ENCODE measurements around the gene CPXM2. TPM values are rescaled to one million over a fixed set of nuclear protein-coding genes. Genes with fewer than 3 reads are reported as not detected.

CPXM2 gene
- total RNA-seq, 1 experiment from 2014 or later: 0.12 TPM

DNA sequence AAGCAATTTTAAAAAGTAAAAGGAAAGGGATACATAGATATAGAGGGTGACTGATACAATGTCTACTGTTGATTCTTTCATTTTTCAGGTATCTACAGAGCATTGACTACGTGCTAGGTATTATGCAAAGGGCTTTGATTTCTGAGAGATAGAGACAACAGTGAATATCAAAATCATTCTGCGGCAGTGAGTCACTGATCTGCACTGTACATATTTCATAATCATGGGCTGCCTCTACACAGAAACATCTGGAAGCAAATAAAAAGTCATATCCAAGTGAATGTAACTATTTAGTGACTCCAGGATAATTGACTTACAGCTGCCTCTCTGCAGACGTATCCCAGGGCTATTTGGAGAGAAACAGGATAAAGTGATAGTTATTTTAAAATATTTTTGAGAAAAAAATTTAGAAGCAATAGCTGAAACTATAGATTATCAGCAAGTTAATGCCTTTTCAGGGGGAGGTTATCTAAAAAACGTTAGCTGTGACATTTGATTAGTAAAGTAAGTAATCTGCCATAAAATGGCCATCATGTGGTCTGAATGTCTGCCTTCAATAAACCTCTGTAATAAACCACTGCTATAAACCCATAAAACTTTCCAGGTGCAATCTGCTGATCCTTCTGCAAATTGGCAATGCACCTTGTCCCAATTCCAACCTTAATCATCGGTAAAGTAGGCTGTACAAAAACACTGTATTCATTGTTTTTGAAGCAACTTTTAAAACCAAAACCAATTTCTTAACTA is 43.7 kb downstream of the CPXM2 start:
- no TSS peak for BruUV-seq (replicated peaks)
- ChIA-PET POLR2A (no interaction called here), RAD21 (ENCODE audit: low non-redundant PET in 1 of 2, low total read pairs in 2 of 2, uncharacterized antibody in 2 of 2, unreplicated experiment in 2 of 2) (no interaction called here), CTCF (interaction anchor here (1.6 kb wide), 1 partner anchor 18 kb away, joined by 3 read pairs; no protein-coding TSS in a partner anchor)
- Histone ChIP-seq H4K20me1 (ENCODE audit: insufficient read depth) (no peaks in the 10 kb centered on the region), H3K79me2 (ENCODE audit: insufficient read depth, low read length) (no peaks in the 10 kb centered on the region), H3K27ac (ENCODE audit: low read depth, low read length) (no peak overlapping the region), H3K9ac (ENCODE audit: low read length) (no peak overlapping the region), H3K36me3 (ENCODE audit: control insufficient read depth in 1 of 2, insufficient read depth in 2 of 2, low read length in 2 of 2) (no peaks in the 10 kb centered on the region), H3K9me3 (ENCODE audit: control insufficient read depth in 1 of 2, insufficient read depth in 1 of 2, low read depth in 1 of 2, low read length in 2 of 2) (no peaks in the 10 kb centered on the region), H3K27me3 (ENCODE audit: insufficient read depth, low read length) (peaks cover 80% of the 10 kb centered on the region), H2AFZ (ENCODE audit: low read depth, low read length, poor library complexity, severe bottlenecking) (no peak overlapping the region), H3K4me2 (ENCODE audit: low read length) (no peak overlapping the region), H3K4me3 (replicated peaks in 1 of 2; ENCODE audit: low read depth in 1 of 2, low read length in 2 of 2) (no peak overlapping the region), H3K4me1 (ENCODE audit: control insufficient read depth in 1 of 2, insufficient read depth in 2 of 2, low read length in 2 of 2) (0 out of 4 replicates have a peak, but pooled peaks cover 0 to 3% of the 10 kb centered on the region in 2 experiments), H3K9me2 (ENCODE audit: insufficient read depth) (no peaks in the 10 kb centered on the region)
- TF ChIP-seq POLR2AphosphoS5 (IDR thresholded peaks at IDR 0.05; ENCODE audit: low read depth, low read length): no peak
- TF ChIP-seq EZH2phosphoT487 (IDR thresholded peaks at IDR 0.05; ENCODE audit: borderline replicate concordance): no peak
- TF ChIP-seq RAD21 (IDR thresholded peaks at IDR 0.05; ENCODE audit: low read depth): no peak
- TF ChIP-seq, protein P1, sequence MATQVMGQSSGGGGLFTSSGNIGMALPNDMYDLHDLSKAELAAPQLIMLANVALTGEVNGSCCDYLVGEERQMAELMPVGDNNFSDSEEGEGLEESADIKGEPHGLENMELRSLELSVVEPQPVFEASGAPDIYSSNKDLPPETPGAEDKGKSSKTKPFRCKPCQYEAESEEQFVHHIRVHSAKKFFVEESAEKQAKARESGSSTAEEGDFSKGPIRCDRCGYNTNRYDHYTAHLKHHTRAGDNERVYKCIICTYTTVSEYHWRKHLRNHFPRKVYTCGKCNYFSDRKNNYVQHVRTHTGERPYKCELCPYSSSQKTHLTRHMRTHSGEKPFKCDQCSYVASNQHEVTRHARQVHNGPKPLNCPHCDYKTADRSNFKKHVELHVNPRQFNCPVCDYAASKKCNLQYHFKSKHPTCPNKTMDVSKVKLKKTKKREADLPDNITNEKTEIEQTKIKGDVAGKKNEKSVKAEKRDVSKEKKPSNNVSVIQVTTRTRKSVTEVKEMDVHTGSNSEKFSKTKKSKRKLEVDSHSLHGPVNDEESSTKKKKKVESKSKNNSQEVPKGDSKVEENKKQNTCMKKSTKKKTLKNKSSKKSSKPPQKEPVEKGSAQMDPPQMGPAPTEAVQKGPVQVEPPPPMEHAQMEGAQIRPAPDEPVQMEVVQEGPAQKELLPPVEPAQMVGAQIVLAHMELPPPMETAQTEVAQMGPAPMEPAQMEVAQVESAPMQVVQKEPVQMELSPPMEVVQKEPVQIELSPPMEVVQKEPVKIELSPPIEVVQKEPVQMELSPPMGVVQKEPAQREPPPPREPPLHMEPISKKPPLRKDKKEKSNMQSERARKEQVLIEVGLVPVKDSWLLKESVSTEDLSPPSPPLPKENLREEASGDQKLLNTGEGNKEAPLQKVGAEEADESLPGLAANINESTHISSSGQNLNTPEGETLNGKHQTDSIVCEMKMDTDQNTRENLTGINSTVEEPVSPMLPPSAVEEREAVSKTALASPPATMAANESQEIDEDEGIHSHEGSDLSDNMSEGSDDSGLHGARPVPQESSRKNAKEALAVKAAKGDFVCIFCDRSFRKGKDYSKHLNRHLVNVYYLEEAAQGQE (IDR thresholded peaks at IDR 0.05; ENCODE audit: low read depth): no peak
- TF ChIP-seq ATF3 (IDR thresholded peaks at IDR 0.05): no peak
- TF ChIP-seq CBX3 (IDR thresholded peaks at IDR 0.05; ENCODE audit: low read depth): no peak
- no peak for TF ChIP-seq ZFX (IDR thresholded peaks at IDR 0.05)
- no peak for TF ChIP-seq SIN3A (IDR thresholded peaks at IDR 0.05; ENCODE audit: low read depth)
- no peak for TF ChIP-seq FOSL1 (IDR thresholded peaks at IDR 0.05; ENCODE audit: low read depth)
- no peak for TF ChIP-seq SRF (IDR thresholded peaks at IDR 0.05; ENCODE audit: low read depth)
- TF ChIP-seq CEBPB (IDR thresholded peaks at IDR 0.05; ENCODE audit: low read depth): no peak
- no peak for TF ChIP-seq JUND (IDR thresholded peaks at IDR 0.05)
- intact Hi-C loops (cut with micrococcal nuclease): loop anchor here (2.0 kb wide), 1 partner anchor 39 kb away; no protein-coding TSS in a partner anchor
- ATAC-seq: no peak
- DNase-seq (ENCODE audit: low read depth, low spot score): no peak

Measured in HCT116 (cell line).